HCT116 (cell line): ENCODE results near the gene ZNF593. TPM values are rescaled to one million over a fixed set of nuclear protein-coding genes. Genes with fewer than 3 reads are reported as not detected.

ENCODE experiments used
- ATAC-seq: fragments of 200-7000 bp; cut with Tn5 transposase; 2 replicates; pipeline ENCODE4 v1.9.1; 2020; ENCODE audit warnings: mild to moderate bottlenecking, moderate library complexity
- BruUV-seq: library from RNA; stranded (reverse); fragments of 400-500 nt; replicated peaks from 2 replicates; lab custom pipeline; 2021; lab: Mats Ljungman, UMichigan
- CTCF ChIA-PET: fragments of 300-600 bp; sonication (Branson Sonifier 250); formaldehyde crosslinking; loops from one replicate; lab custom pipeline; 2021; ENCODE audit warnings: antibody characterized with exemption; lab: Charles Lee
- POLR2A ChIA-PET: fragments of 300-600, 350-600 bp; sonication (Branson Sonifier 250); formaldehyde crosslinking; loops from one replicate; lab custom pipeline; 2021; ENCODE audit warnings: antibody characterized with exemption; lab: Charles Lee
- RAD21 ChIA-PET, 2 experiments: fragments of 300-600 bp; sonication (Branson Sonifier 250); formaldehyde crosslinking; loops; one replicate each; lab custom pipeline; 2023; ENCODE audit warnings: low total read pairs in 2 of 2; ENCODE audit not compliant: uncharacterized antibody in 2 of 2, unreplicated experiment in 2 of 2, low non-redundant PET in 1 of 2; lab: Charles Lee
- DNase-seq: peaks from one replicate; pipeline ENCODE4 v3.0.0-alpha.2; 2010; ENCODE audit warnings: low read depth, low spot score
- H2AFZ ChIP-seq: fragments of 200-600 bp; shearing (Covaris generic), sonication (generic); 2 replicates; pipeline ENCODE4 v1.6.1; 2017; ENCODE audit warnings: low read depth, mixed run types, mixed read lengths, antibody characterized with exemption, low read length; ENCODE audit not compliant: poor library complexity, severe bottlenecking
- H3K27ac ChIP-seq: 2 replicates; pipeline ENCODE4 v1.5.1; 2012; ENCODE audit warnings: low read depth, low read length
- H3K27me3 ChIP-seq: fragments of 200-600 bp; sonication (generic); 2 replicates; pipeline ENCODE4 v1.6.1; 2016; ENCODE audit warnings: mixed run types, low read length, mixed read lengths; ENCODE audit not compliant: insufficient read depth
- H3K36me3 ChIP-seq, 2 experiments: fragments of 200-500 bp in 1 of 2; fragments of 200-600 bp in 1 of 2; sonication (Bioruptor generic) in 1 of 2; sonication (generic) in 1 of 2; 2 replicates each; pipeline versions ENCODE4 v1.5.1 to v1.6.1; 2014 to 2016; ENCODE audit warnings: low read length in 2 of 2, inconsistent platforms in 1 of 2, mixed read lengths in 1 of 2, mixed run types in 1 of 2; ENCODE audit not compliant: insufficient read depth in 2 of 2, control insufficient read depth in 1 of 2
- H3K4me1 ChIP-seq, 2 experiments: fragments of 200-600 bp in 1 of 2; sonication (generic) in 1 of 2; 2 replicates each; pipeline versions ENCODE4 v1.5.1 to v1.6.1; 2012 to 2017; ENCODE audit warnings: low read length in 2 of 2, inconsistent platforms in 1 of 2, mild to moderate bottlenecking in 1 of 2, mixed read lengths in 1 of 2, mixed run types in 1 of 2, moderate library complexity in 1 of 2; ENCODE audit not compliant: insufficient read depth in 2 of 2, control insufficient read depth in 1 of 2
- H3K4me2 ChIP-seq: fragments of 200-600 bp; sonication (generic); 2 replicates; pipeline ENCODE4 v1.6.1; 2017; ENCODE audit warnings: mixed run types, low read length, mixed read lengths
- H3K4me3 ChIP-seq, 2 experiments: fragments of 200-600 bp in 1 of 2; sonication (generic) in 1 of 2; replicated peaks in 1 of 2; 2 replicates each; pipeline ENCODE4 v1.5.1; 2011 to 2016; ENCODE audit warnings: low read length in 2 of 2, control low read depth in 1 of 2, low read depth in 1 of 2, mild to moderate bottlenecking in 1 of 2, mixed read lengths in 1 of 2, mixed run types in 1 of 2
- H3K79me2 ChIP-seq: fragments of 200-600 bp; sonication (generic); 2 replicates; pipeline ENCODE4 v1.6.1; 2017; ENCODE audit warnings: mild to moderate bottlenecking, mixed run types, low read length, moderate library complexity, mixed read lengths; ENCODE audit not compliant: insufficient read depth
- H3K9ac ChIP-seq: fragments of 200-600 bp; sonication (generic); 2 replicates; pipeline ENCODE4 v1.6.1; 2016; ENCODE audit warnings: low read length, mixed read lengths
- H3K9me2 ChIP-seq: fragments of 200-600 bp; sonication (generic), shearing (Covaris generic); 2 replicates; pipeline ENCODE4 v1.6.1; 2017; ENCODE audit warnings: mixed run types, mild to moderate bottlenecking, moderate library complexity; ENCODE audit not compliant: insufficient read depth
- H3K9me3 ChIP-seq, 2 experiments: fragments of 200-500 bp in 1 of 2; fragments of 200-600 bp in 1 of 2; sonication (Bioruptor generic) in 1 of 2; sonication (generic) in 1 of 2; 2 replicates each; pipeline ENCODE4 v1.6.1; 2014 to 2017; ENCODE audit warnings: low read length in 2 of 2, mixed read lengths in 2 of 2, inconsistent platforms in 1 of 2, low read depth in 1 of 2, mild to moderate bottlenecking in 1 of 2, mixed run types in 1 of 2, moderate library complexity in 1 of 2; ENCODE audit not compliant: control insufficient read depth in 1 of 2, insufficient read depth in 1 of 2
- H4K20me1 ChIP-seq: fragments of 200-600 bp; sonication (generic), shearing (Covaris generic); 2 replicates; pipeline ENCODE4 v1.6.1; 2017; ENCODE audit warnings: mixed run types, mild to moderate bottlenecking, moderate library complexity; ENCODE audit not compliant: insufficient read depth
- CEBPB ChIP-seq: IDR thresholded peaks from 2 replicates; pipeline ENCODE4 v1.6.1; 2012; ENCODE audit warnings: low read depth
- EZH2 ChIP-seq: fragments of 200-600 bp; sonication (generic); IDR thresholded peaks from 2 replicates; pipeline ENCODE4 v1.6.1; 2017; ENCODE audit warnings: antibody characterized with exemption, mixed run types
- FOSL1 ChIP-seq: IDR thresholded peaks from 2 replicates; pipeline ENCODE4 v1.6.1; 2012; ENCODE audit warnings: low read depth
- POLR2AphosphoS5 ChIP-seq: IDR thresholded peaks from 2 replicates; pipeline ENCODE4 v1.6.1; 2011; ENCODE audit warnings: mild to moderate bottlenecking, low read depth, low read length, moderate library complexity
- RAD21 ChIP-seq: IDR thresholded peaks from 2 replicates; pipeline ENCODE4 v1.6.1; 2012; ENCODE audit warnings: low read depth, mild to moderate bottlenecking
- SIN3A ChIP-seq: IDR thresholded peaks from 2 replicates; pipeline ENCODE4 v1.6.1; 2012; ENCODE audit warnings: low read depth
- YY1 ChIP-seq: IDR thresholded peaks from 2 replicates; pipeline ENCODE4 v1.6.1; 2011; ENCODE audit warnings: low read length, low read depth, moderate library complexity, mild to moderate bottlenecking; ENCODE audit not compliant: insufficient replicate concordance; ENCODE audit errors: extremely low read depth
- ZFX ChIP-seq: fragments of 450-650 bp; IDR thresholded peaks from 2 replicates; pipeline ENCODE4 v1.6.1; 2017
- intact Hi-C: fragments of 100-400 bp; cut with micrococcal nuclease; formaldehyde crosslinking; loops from 2 replicates; pipeline ENCODE4 v1.10.0; 2022
- total RNA-seq: library from RNA; stranded (reverse); gene quantifications from one replicate; pipeline ENCODE4 v1.2.1, GENCODE V29; 2021; ENCODE audit not compliant: unreplicated experiment
- TF ChIP-seq, protein P1 (sequence below), 3 experiments: fragments of 200-600 bp in 1 of 3; sonication (generic) in 1 of 3; IDR thresholded peaks in 2 of 3; conservative IDR thresholded peaks in 1 of 3; 2 replicates each; pipeline ENCODE4 v1.5.1; 2012 to 2017; ENCODE audit warnings: low read depth in 2 of 3, low read length in 2 of 3, antibody characterized with exemption in 1 of 3, borderline replicate concordance in 1 of 3, control low read depth in 1 of 3, mild to moderate bottlenecking in 1 of 3, mixed read lengths in 1 of 3, mixed run types in 1 of 3, moderate library complexity in 1 of 3; ENCODE audit not compliant: insufficient read depth in 1 of 3
- TF ChIP-seq, protein P2 (sequence below): IDR thresholded peaks from 2 replicates; pipeline ENCODE4 v1.6.1; 2012
- TF ChIP-seq, protein P3 (sequence below): IDR thresholded peaks from 2 replicates; pipeline ENCODE4 v1.6.1; 2012

Gene ZNF593
- total RNA-seq, 1 experiment from 2014 or later = 62.4 TPM

DNA sequence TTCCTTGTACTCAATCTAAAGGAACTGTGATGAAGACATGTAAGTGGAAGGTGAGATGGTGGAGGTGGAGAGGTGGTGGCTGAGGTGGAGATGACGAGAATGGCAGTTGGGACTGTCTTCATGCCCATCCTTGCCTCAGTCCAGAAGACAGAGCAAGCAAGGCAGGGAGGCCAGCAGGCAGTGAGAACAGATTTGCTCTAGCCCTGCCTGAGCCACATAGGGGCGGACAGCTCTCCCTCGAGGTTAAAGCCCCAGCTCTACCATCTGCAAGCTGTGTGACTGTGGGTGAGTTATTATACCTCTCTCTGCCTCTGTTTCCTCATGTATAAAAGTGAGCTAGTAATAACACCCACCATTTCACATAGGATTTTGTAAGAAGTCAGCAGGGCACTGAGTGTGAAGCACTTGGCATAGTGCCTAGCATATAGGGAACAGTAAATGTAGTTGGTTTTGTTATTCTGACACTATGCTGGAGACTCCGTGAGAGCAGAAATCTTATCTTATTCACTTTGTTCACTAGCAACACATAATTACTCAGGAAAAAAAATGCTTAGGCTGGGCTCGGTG, 15.7 kb upstream of the ZNF593 start:
- DNase-seq (no peak), ATAC-seq (no peak)
- Histone ChIP-seq H3K9ac (no peak overlapping the region), H3K4me1 (peaks cover 9 to 22% of the 10 kb centered on the region in 2 experiments), H2AFZ (no peak overlapping the region), H3K4me2 (no peak overlapping the region), H4K20me1 (no peaks in the 10 kb centered on the region), H3K9me2 (no peaks in the 10 kb centered on the region), H3K9me3 (no peaks in the 10 kb centered on the region), H3K36me3 (no peaks in the 10 kb centered on the region), H3K27me3 (no peaks in the 10 kb centered on the region), H3K27ac (no peak overlapping the region), H3K79me2 (no peaks in the 10 kb centered on the region), H3K4me3 (no peak overlapping the region)
- BruUV-seq = no TSS peak
- intact Hi-C loops = no loop called here
- TF ChIP-seq EZH2 (no peak), RAD21 (no peak), YY1 (no peak)
- ChIA-PET RAD21 (no interaction called here), CTCF (interaction anchor here (1.4 to 1.8 kb wide), 2 partner anchors 9 to 16 kb away, joined by 5 to 11 read pairs; partner anchors contain the start of gene ZNF593), POLR2A (no interaction called here)

DNA sequence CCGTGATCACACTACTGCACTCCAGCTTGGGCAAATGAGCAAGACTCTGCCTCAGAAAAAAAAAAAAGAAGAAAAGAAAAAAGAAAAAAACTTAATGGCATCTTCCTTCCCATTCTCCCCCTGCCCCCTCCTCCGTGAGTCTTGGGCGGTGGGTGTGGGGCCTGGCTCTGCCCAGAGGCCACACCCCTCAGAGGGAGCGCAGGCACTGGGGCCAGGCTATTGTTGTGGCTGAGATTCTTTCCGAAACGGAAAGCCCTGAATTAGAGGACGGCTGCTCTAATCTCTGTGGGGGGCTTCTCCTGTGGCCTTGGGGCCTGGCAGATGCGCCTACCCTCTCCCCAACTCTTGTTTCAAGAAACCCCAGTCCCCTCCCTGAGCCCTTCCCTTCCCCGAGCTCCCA, 15.0 kb upstream of the ZNF593 start:
- H3K4me1 ChIP-seq = peaks cover 11 to 28% of the 10 kb centered on the region in 2 experiments
- POLR2A ChIA-PET = no interaction called here
- no peaks in the 10 kb centered on the region for H3K36me3 ChIP-seq
- no peaks in the 10 kb centered on the region for H3K79me2 ChIP-seq
- no TSS peak for BruUV-seq
- intact Hi-C loops = no loop called here
- H2AFZ ChIP-seq = no peak overlapping the region
- TF ChIP-seq, protein P1, sequence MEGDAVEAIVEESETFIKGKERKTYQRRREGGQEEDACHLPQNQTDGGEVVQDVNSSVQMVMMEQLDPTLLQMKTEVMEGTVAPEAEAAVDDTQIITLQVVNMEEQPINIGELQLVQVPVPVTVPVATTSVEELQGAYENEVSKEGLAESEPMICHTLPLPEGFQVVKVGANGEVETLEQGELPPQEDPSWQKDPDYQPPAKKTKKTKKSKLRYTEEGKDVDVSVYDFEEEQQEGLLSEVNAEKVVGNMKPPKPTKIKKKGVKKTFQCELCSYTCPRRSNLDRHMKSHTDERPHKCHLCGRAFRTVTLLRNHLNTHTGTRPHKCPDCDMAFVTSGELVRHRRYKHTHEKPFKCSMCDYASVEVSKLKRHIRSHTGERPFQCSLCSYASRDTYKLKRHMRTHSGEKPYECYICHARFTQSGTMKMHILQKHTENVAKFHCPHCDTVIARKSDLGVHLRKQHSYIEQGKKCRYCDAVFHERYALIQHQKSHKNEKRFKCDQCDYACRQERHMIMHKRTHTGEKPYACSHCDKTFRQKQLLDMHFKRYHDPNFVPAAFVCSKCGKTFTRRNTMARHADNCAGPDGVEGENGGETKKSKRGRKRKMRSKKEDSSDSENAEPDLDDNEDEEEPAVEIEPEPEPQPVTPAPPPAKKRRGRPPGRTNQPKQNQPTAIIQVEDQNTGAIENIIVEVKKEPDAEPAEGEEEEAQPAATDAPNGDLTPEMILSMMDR (IDR thresholded peaks at IDR 0.05 in 2 of 3, conservative IDR thresholded peaks at IDR 0.05 in 1 of 3; ENCODE audit: borderline replicate concordance in 1 of 3, insufficient read depth in 1 of 3, low read depth in 2 of 3, low read length in 2 of 3) = no peak
- TF ChIP-seq CEBPB (no peak), ZFX (no peak), POLR2AphosphoS5 (no peak), SIN3A (no peak), FOSL1 (no peak), RAD21 (no peak)
- TF ChIP-seq, protein P2, sequence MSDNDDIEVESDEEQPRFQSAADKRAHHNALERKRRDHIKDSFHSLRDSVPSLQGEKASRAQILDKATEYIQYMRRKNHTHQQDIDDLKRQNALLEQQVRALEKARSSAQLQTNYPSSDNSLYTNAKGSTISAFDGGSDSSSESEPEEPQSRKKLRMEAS = no peak
- TF ChIP-seq, protein P3, sequence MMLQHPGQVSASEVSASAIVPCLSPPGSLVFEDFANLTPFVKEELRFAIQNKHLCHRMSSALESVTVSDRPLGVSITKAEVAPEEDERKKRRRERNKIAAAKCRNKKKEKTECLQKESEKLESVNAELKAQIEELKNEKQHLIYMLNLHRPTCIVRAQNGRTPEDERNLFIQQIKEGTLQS = no peak
- no peak overlapping the region for H3K27ac ChIP-seq
- no peak for ATAC-seq
- H3K27me3 ChIP-seq = no peaks in the 10 kb centered on the region
- CTCF ChIA-PET = interaction anchor here (1.4 to 2.9 kb wide), 3 partner anchors 10 to 15 kb away, joined by 5 to 21 read pairs (median 11); partner anchors contain the start of gene ZNF593
- no peak overlapping the region for H3K4me3 ChIP-seq
- no peak overlapping the region for H3K9ac ChIP-seq
- DNase-seq = no peak
- H3K9me3 ChIP-seq = no peaks in the 10 kb centered on the region
- H3K4me2 ChIP-seq = no peak overlapping the region
- H3K9me2 ChIP-seq = no peaks in the 10 kb centered on the region
- no peaks in the 10 kb centered on the region for H4K20me1 ChIP-seq
- RAD21 ChIA-PET = no interaction called here
